ENCODE results near the gene XPNPEP2. TPM values are rescaled to one million over a fixed set of nuclear protein-coding genes. Genes with fewer than 3 reads are reported as not detected.
A peak's percentile ranks its signal among the peaks of the same experiment; 100 is the strongest.

The XPNPEP2 gene
- total RNA-seq, 3 donors from 2014 or later = 0.44 to 12.8 (median 3.9) TPM

DNA sequence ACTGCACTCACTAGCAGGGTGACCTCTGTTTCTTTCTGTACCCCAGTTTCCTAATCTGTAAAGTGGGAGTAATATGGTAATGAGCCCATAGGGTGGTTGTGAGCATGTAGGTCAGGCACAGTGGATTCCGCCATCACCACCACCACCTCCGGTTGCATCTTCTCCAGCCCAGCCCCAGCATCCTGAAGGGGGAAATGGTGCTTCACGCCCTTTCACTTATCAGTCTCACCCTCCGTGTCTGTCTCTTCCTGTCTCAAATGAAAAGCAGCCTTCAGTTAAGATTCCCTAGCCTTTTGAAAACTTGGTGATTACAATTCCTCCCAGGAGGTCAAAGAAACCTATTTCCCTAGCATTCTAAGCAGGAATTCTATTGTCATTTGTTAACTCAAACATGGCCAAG, 16.9 kb upstream of the XPNPEP2 start:
- intact Hi-C loops (cut with DNase I; ENCODE audit: low total_unique reads) = no loop called here
- Histone ChIP-seq H3K27me3 (peaks cover 0 to 40% of the 10 kb centered on the region in 2 donors), H3K4me3 (no peak overlapping the region), H3K36me3 (no peaks in the 10 kb centered on the region), H3K27ac (no peak overlapping the region), H3K9me3 (no peaks in the 10 kb centered on the region), H3K4me1 (no peaks in the 10 kb centered on the region)
- TF ChIP-seq, protein P1, sequence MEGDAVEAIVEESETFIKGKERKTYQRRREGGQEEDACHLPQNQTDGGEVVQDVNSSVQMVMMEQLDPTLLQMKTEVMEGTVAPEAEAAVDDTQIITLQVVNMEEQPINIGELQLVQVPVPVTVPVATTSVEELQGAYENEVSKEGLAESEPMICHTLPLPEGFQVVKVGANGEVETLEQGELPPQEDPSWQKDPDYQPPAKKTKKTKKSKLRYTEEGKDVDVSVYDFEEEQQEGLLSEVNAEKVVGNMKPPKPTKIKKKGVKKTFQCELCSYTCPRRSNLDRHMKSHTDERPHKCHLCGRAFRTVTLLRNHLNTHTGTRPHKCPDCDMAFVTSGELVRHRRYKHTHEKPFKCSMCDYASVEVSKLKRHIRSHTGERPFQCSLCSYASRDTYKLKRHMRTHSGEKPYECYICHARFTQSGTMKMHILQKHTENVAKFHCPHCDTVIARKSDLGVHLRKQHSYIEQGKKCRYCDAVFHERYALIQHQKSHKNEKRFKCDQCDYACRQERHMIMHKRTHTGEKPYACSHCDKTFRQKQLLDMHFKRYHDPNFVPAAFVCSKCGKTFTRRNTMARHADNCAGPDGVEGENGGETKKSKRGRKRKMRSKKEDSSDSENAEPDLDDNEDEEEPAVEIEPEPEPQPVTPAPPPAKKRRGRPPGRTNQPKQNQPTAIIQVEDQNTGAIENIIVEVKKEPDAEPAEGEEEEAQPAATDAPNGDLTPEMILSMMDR (IDR thresholded peaks at IDR 0.05) = no peak
- TF ChIP-seq POLR2A (IDR thresholded peaks at IDR 0.05) (no peak), POLR2AphosphoS5 (IDR thresholded peaks at IDR 0.05) (no peak)
- DNase-seq (ENCODE audit: low spot score in 2 of 2) = no peak

DNA sequence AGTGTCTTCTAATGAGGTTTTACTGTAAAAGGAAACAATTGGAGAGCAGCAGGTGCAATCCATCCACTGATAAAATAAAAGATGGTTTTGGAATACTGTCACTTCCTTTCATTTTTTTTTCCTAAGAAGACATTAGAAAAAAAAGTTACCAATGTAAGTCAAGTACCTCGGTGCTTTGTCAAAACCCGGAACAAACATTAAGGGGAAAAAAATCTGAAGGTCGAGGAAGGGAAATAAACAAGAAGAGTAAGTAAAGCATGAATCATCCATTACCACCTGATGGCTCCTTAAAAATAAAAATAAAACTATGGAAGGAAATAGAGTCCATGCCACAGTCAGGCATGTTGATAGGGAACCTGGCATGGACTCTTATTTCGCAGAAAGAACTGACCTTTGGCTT, 15.3 kb upstream of the XPNPEP2 start:
- Histone ChIP-seq H3K4me3 (no peak overlapping the region), H3K9me3 (no peaks in the 10 kb centered on the region), H3K36me3 (no peaks in the 10 kb centered on the region), H3K4me1 (no peaks in the 10 kb centered on the region), H3K27ac (no peak overlapping the region), H3K27me3 (peaks cover 0 to 49% of the 10 kb centered on the region in 2 donors)
- TF ChIP-seq POLR2A (IDR thresholded peaks at IDR 0.05) (no peak), POLR2AphosphoS5 (IDR thresholded peaks at IDR 0.05) (no peak)
- TF ChIP-seq, protein P1 (IDR thresholded peaks at IDR 0.05) = no peak
- DNase-seq (ENCODE audit: low spot score in 2 of 2) = no peak
- intact Hi-C loops (cut with DNase I; ENCODE audit: low total_unique reads) = no loop called here

DNA sequence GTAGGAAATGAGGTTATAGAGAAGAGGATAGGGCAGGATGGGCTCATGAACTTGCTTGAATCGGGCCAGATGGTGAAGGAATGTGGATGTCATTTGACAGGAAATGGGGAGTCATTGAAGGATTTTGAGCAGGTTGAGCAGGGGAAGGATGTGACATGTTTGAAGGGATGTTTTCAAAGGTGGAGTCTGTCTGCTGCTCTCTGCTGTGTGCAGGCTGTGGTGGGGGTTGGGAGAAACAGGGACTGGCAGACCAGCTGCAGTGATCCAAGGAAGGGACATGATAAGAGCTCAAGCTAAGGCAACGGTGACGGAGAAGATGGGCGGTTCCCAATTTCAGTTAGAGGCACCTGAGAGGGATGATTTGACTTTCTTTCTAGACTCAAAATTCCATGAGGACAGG, 14.0 kb upstream of the XPNPEP2 start:
- Histone ChIP-seq H3K27me3 (peaks cover 0 to 38% of the 10 kb centered on the region in 2 donors), H3K4me1 (no peaks in the 10 kb centered on the region), H3K4me3 (no peak overlapping the region), H3K27ac (no peak overlapping the region), H3K36me3 (no peaks in the 10 kb centered on the region), H3K9me3 (no peaks in the 10 kb centered on the region)
- TF ChIP-seq POLR2A (IDR thresholded peaks at IDR 0.05) = no peak
- DNase-seq (ENCODE audit: low spot score in 2 of 2) = no peak
- intact Hi-C loops (cut with DNase I; ENCODE audit: low total_unique reads) = no loop called here

DNA sequence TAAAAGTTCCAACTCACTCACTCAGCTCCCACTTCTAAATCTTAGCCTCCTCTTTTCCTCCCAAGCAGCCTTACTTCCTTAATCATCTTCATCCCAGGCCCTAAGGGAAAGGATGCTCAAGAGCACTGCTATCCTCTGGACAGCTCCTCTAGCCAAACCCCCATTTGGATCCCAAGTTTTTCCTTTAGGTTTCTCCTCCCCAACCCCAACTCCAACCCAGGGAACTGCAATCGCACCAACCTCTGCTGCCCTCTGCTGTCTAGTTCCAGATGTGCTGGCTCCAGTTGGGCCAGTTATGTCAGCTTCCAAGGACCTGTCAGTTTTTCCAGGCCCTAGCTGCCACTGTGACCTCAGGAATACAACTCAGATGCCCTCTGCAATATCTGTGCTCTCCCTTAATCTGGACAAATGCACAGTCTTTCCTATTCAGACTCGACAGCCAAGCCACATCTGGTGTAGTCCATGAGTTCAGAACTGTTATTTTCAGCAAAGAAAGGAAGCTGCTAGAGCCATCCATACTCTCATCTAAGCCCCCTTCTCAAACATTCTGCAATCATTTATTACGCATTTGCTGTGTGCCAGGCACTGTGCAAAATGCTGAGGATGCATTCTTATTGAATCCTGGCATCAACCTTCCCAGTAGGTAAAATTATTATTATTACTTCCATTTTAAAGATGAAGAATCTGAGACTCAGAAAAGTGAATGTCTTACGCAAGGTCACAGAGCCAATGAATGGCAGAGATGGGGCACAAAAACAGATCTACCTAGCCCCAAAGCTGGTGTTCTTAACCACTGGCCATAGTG, 12.3 kb upstream of the XPNPEP2 start:
- Histone ChIP-seq H3K4me1 (no peaks in the 10 kb centered on the region), H3K4me3 (no peak overlapping the region), H3K27ac (no peak overlapping the region), H3K9me3 (no peaks in the 10 kb centered on the region), H3K27me3 (peaks cover 0 to 28% of the 10 kb centered on the region in 2 donors), H3K36me3 (no peaks in the 10 kb centered on the region)
- TF ChIP-seq, protein P1 (IDR thresholded peaks at IDR 0.05) = peak; percentile 32 to 76 (median 58)
- no peak for TF ChIP-seq POLR2A (IDR thresholded peaks at IDR 0.05)
- peak; percentile 24 to 59 for DNase-seq (ENCODE audit: low spot score in 2 of 2)
- intact Hi-C loops (cut with DNase I; ENCODE audit: low total_unique reads) = no loop called here

DNA sequence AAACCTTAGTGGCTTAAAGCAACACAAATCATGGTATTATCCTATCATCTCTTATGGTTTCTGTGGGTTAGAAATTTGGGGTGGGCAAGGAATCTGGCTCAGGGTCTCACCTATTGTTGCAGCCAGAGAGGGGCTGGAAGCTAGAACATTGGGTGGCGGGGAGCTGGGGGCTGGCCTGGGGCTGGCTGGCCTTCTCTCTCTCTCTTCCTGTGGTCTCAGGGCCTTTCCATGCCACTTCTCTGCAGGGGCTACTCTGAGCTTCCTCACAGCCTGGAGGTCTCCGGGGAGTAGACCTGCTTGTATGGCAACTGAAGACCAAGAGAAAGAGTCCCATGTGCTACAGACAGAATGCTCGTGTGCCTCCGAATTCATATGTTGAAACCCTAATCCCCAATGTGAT, 10.7 kb upstream of the XPNPEP2 start:
- H3K4me3 ChIP-seq = no peak overlapping the region

DNA sequence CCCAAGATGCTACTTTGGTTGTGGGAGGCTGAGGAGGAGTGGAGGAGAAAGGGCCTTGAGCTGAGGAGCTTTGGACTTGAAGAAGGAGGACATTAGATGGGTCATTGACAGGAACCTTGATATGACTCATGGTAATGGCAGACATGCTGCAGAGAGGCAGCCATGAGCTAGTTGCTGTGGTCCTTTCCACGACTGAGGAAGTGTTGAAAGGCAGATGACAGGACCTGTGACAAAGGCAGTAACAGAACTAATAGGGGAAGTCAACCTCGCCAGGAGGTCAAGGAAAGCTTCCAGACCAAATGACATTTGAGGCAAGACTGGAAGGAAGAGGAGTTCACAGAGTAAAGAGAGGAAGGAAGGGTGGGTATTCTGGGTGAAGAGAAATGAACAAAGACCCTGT, 7.6 kb upstream of the XPNPEP2 start:
- no peak overlapping the region for H3K4me3 ChIP-seq
- intact Hi-C loops (cut with DNase I; ENCODE audit: low total_unique reads) = no loop called here
- no peaks in the 10 kb centered on the region for H3K9me3 ChIP-seq
- peaks cover 0 to 36% of the 10 kb centered on the region in 2 donors for H3K27me3 ChIP-seq
- no peak for DNase-seq (ENCODE audit: low spot score in 2 of 2)
- no peaks in the 10 kb centered on the region for H3K4me1 ChIP-seq
- H3K27ac ChIP-seq = no peak overlapping the region
- H3K36me3 ChIP-seq = no peaks in the 10 kb centered on the region
- TF ChIP-seq POLR2AphosphoS5 (IDR thresholded peaks at IDR 0.05) = no peak
- no peak for TF ChIP-seq POLR2A (IDR thresholded peaks at IDR 0.05)
- TF ChIP-seq, protein P1 (IDR thresholded peaks at IDR 0.05) = no peak

More for the DNA sequence above, 10.7 kb upstream of the XPNPEP2 start:
- DNase-seq (ENCODE audit: low spot score in 2 of 2) = no peak
- Histone ChIP-seq H3K4me1 (no peaks in the 10 kb centered on the region), H3K27me3 (peaks cover 0 to 23% of the 10 kb centered on the region in 2 donors), H3K27ac (no peak overlapping the region), H3K9me3 (no peaks in the 10 kb centered on the region), H3K36me3 (no peaks in the 10 kb centered on the region)
- intact Hi-C loops (cut with DNase I; ENCODE audit: low total_unique reads) = no loop called here
- no peak for TF ChIP-seq POLR2AphosphoS5 (IDR thresholded peaks at IDR 0.05)

Measured in breast epithelium (tissue), 4 donors.